DOHH2 (cell line): ENCODE measurements around the gene C12orf57.

ENCODE experiments used
- EZH2phosphoT487 ChIP-seq: fragments of 200-600 bp; sonication (generic); IDR thresholded peaks from 2 replicates; pipeline ENCODE4 v1.6.1; 2017; ENCODE audit warnings: borderline replicate concordance, mild to moderate bottlenecking, antibody characterized with exemption, low read length, moderate library complexity, mixed read lengths
- TF ChIP-seq, protein P1 (sequence below): fragments of 200-600 bp; sonication (generic); IDR thresholded peaks from one replicate; pipeline ENCODE4 v1.5.1; 2014; ENCODE audit warnings: antibody characterized with exemption, mild to moderate bottlenecking, low read depth, low read length; ENCODE audit not compliant: poor library complexity, severe bottlenecking

DNA sequence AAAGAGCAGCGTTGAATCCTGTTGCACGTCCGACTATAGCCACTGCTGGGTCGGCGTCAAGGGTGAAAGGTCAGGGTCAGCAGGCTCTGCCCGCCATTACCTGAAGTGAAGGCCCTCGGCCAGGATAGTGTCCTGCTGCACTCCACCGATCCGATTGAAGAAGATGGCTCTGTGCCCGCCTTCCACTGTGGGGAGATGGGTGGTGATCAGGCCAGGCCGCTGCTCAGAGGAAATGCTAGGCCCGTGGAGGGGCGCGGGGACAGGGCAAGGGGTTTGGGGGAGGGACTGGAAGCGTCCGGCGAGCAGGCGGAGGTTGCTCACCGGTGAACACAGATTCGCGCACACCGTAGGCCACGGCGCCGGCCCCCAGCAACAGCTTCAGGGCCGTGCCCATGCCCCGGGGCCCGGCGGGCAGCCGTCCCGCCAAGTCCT, 26.3 kb downstream of the C12orf57 start:
- TF ChIP-seq, protein P1, sequence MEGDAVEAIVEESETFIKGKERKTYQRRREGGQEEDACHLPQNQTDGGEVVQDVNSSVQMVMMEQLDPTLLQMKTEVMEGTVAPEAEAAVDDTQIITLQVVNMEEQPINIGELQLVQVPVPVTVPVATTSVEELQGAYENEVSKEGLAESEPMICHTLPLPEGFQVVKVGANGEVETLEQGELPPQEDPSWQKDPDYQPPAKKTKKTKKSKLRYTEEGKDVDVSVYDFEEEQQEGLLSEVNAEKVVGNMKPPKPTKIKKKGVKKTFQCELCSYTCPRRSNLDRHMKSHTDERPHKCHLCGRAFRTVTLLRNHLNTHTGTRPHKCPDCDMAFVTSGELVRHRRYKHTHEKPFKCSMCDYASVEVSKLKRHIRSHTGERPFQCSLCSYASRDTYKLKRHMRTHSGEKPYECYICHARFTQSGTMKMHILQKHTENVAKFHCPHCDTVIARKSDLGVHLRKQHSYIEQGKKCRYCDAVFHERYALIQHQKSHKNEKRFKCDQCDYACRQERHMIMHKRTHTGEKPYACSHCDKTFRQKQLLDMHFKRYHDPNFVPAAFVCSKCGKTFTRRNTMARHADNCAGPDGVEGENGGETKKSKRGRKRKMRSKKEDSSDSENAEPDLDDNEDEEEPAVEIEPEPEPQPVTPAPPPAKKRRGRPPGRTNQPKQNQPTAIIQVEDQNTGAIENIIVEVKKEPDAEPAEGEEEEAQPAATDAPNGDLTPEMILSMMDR: no peak
- no peak for TF ChIP-seq EZH2phosphoT487
